Stromal cell of bone marrow (primary cell): ENCODE measurements around the gene SEC16B.

Source experiments
- DNase-seq: peaks from one replicate; pipeline ENCODE4 v3.0.0-alpha.2; 2012; ENCODE audit warnings: low read depth

SEC16B gene

GRCh38 chr1:177969825-177970371, at the start of gene SEC16B:
SEC16B (minus strand) TSS chr1:177970058; CDS start chr1:177967981, 2,077 bp downstream.
- DNase-seq = no peak

- no peak for DNase-seq
Observed at GRCh38 chr1:178019622-178020021, 49.8 kb upstream of the SEC16B start.

GRCh38 chr1:178019208-178019607, 49.4 kb upstream of the SEC16B start:
- no peak for DNase-seq

GRCh38 chr1:178017517-178017916, 47.7 kb upstream of the SEC16B start:
- no peak for DNase-seq

- DNase-seq = no peak
Observed at GRCh38 chr1:178011864-178012503, 42.1 kb upstream of the SEC16B start.

- peak; percentile 50 for DNase-seq
Observed at GRCh38 chr1:178011465-178011828, 41.6 kb upstream of the SEC16B start.

GRCh38 chr1:178010674-178011464, 41.0 kb upstream of the SEC16B start:
- DNase-seq = no peak

- DNase-seq = no peak
Observed at GRCh38 chr1:178006043-178006442, 36.2 kb upstream of the SEC16B start.

- DNase-seq = no peak
Observed at GRCh38 chr1:178005450-178005849, 35.6 kb upstream of the SEC16B start.

GRCh38 chr1:178004926-178005391, 35.1 kb upstream of the SEC16B start:
- DNase-seq = peak; percentile 31

- no peak for DNase-seq
Observed at GRCh38 chr1:177998696-177999631, 29.1 kb upstream of the SEC16B start.

- no peak for DNase-seq
Observed at GRCh38 chr1:177996957-177997356, 27.1 kb upstream of the SEC16B start.

GRCh38 chr1:177995369-177995768, 25.5 kb upstream of the SEC16B start:
- DNase-seq = no peak

- DNase-seq = peak; percentile 16
Observed at GRCh38 chr1:177986281-177986680, 16.4 kb upstream of the SEC16B start.

GRCh38 chr1:177984761-177985160, 14.9 kb upstream of the SEC16B start:
- no peak for DNase-seq

GRCh38 chr1:177984136-177984525, 14.3 kb upstream of the SEC16B start:
- peak; percentile 95 for DNase-seq

GRCh38 chr1:177983482-177984135, 13.8 kb upstream of the SEC16B start:
- peak; percentile 61 for DNase-seq

- no peak for DNase-seq
Observed at GRCh38 chr1:177983077-177983476, 13.2 kb upstream of the SEC16B start.

- DNase-seq = no peak
Observed at GRCh38 chr1:177981200-177981599, 11.3 kb upstream of the SEC16B start.

- DNase-seq = no peak
Observed at GRCh38 chr1:177979272-177979671, 9.4 kb upstream of the SEC16B start.

- DNase-seq = no peak
Observed at GRCh38 chr1:177978530-177978929, 8.7 kb upstream of the SEC16B start.

- no peak for DNase-seq
Observed at GRCh38 chr1:177977141-177977540, 7.3 kb upstream of the SEC16B start.
